Cardiac muscle cell (in vitro differentiated cells and primary cell): ENCODE results near the gene ZDHHC18. TPM values are rescaled to one million over a fixed set of nuclear protein-coding genes. Genes with fewer than 3 reads are reported as not detected.

Source experiments
- DNase-seq, 2 donors: peaks; one replicate each; pipeline versions ENCODE4 v3.0.0 to v3.0.0-alpha.2; 2010 to 2017; ENCODE audit warnings: low read depth in 1 of 2, low spot score in 1 of 2
- H3K27ac ChIP-seq: fragments of 200-600 bp; sonication (generic); 2 replicates; pipeline ENCODE4 v1.5.1; 2016
- H3K27me3 ChIP-seq: fragments of 200-600 bp; sonication (generic); 2 replicates; pipeline ENCODE4 v1.6.0; 2016; ENCODE audit warnings: control low read depth
- H3K36me3 ChIP-seq: fragments of 200-600 bp; sonication (generic); 2 replicates; pipeline ENCODE4 v1.5.1; 2016; ENCODE audit warnings: control low read depth
- H3K4me1 ChIP-seq: fragments of 200-600 bp; sonication (generic); 2 replicates; pipeline ENCODE4 v1.8.1; 2017; ENCODE audit warnings: low read depth, mild to moderate bottlenecking, mixed run types
- H3K4me3 ChIP-seq: fragments of 200-600 bp; sonication (generic); 2 replicates; pipeline ENCODE4 v1.5.1; 2016; ENCODE audit warnings: mild to moderate bottlenecking
- H3K9me3 ChIP-seq: fragments of 200-600 bp; sonication (generic); 2 replicates; pipeline ENCODE4 v1.5.1; 2017; ENCODE audit warnings: low read depth, mild to moderate bottlenecking, control low read depth
- polyA plus RNA-seq: library from polyadenylated mRNA; unstranded; fragments of >200 nt; fragmentation: Nextera tagmentation; extraction: Ambion mirVana; gene quantifications from 2 replicates; pipeline ENCODE4 v1.2.1, GENCODE V29; 2016
- total RNA-seq: library from RNA; depleted of rRNA; stranded (reverse); fragments of >200 nt; gene quantifications from 2 replicates; pipeline ENCODE4 v1.2.3, GENCODE V29; 2016
- TF ChIP-seq, protein P1 (sequence below): IDR thresholded peaks from 2 replicates; pipeline ENCODE4 v1.5.1; 2012; ENCODE audit warnings: low read depth, mild to moderate bottlenecking, low read length

Gene ZDHHC18
- total and polyA plus RNA-seq, 2 experiments from 2014 or later = 16.1 to 16.6 TPM

GRCh38 chr1:26789931-26790330, 36.6 kb upstream of the ZDHHC18 start:
- TF ChIP-seq, protein P1, sequence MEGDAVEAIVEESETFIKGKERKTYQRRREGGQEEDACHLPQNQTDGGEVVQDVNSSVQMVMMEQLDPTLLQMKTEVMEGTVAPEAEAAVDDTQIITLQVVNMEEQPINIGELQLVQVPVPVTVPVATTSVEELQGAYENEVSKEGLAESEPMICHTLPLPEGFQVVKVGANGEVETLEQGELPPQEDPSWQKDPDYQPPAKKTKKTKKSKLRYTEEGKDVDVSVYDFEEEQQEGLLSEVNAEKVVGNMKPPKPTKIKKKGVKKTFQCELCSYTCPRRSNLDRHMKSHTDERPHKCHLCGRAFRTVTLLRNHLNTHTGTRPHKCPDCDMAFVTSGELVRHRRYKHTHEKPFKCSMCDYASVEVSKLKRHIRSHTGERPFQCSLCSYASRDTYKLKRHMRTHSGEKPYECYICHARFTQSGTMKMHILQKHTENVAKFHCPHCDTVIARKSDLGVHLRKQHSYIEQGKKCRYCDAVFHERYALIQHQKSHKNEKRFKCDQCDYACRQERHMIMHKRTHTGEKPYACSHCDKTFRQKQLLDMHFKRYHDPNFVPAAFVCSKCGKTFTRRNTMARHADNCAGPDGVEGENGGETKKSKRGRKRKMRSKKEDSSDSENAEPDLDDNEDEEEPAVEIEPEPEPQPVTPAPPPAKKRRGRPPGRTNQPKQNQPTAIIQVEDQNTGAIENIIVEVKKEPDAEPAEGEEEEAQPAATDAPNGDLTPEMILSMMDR = no peak
- H3K36me3 ChIP-seq = no peaks in the 10 kb centered on the region
- no peaks in the 10 kb centered on the region for H3K9me3 ChIP-seq
- H3K4me3 ChIP-seq = no peak overlapping the region
- no peaks in the 10 kb centered on the region for H3K27me3 ChIP-seq
- no peak for DNase-seq
- peaks cover 18% of the 10 kb centered on the region for H3K4me1 ChIP-seq
- H3K27ac ChIP-seq = no peak overlapping the region

DNA sequence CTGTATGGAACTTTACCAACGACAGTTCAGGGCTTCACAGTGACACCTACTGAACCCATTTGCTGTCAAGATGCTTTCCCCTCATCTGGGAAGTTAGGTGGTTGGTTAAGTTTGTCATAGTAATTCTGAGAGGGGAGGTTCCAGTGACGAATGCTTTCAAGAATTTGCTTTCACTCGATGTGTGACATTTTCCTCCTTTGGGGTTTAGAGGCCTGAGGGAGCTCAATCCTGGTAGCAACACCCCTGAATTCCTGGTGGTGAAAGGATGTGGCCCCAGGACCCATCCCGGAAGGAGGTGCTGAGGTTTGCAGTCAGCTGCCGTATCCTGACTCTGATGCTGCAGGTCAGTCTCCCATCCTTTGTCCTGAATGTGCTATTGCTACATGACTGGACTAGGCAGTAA, 35.9 kb upstream of the ZDHHC18 start:
- no peaks in the 10 kb centered on the region for H3K9me3 ChIP-seq
- TF ChIP-seq, protein P1 = no peak

DNA sequence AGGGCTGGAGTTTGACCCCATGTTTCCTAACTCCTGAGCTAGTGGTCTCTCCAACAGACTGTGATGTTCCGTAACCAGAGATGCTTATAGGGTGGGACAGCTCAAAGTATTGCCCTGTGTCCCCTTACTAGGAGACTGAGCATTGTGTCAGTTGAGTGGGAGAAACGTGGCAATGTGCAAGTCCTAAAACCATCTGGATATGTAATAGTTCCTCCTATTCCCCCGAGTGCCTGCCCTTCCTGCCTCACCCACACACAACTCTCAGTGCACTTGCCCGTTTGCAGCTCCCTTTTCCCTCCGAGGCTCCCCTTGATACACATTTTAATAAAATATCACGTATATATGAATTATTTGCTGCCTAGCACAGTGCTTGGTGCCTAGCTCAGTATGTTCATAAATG, 35.3 kb upstream of the ZDHHC18 start:
- no peak overlapping the region for H3K27ac ChIP-seq
- H3K27me3 ChIP-seq = no peaks in the 10 kb centered on the region
- TF ChIP-seq, protein P1 = no peak
- H3K4me3 ChIP-seq = no peak overlapping the region
- H3K36me3 ChIP-seq = no peaks in the 10 kb centered on the region
- H3K9me3 ChIP-seq = no peaks in the 10 kb centered on the region
- DNase-seq = no peak
- peaks cover 13% of the 10 kb centered on the region for H3K4me1 ChIP-seq

More for the DNA sequence above, 35.9 kb upstream of the ZDHHC18 start:
- Histone ChIP-seq H3K4me3 (no peak overlapping the region), H3K27ac (no peak overlapping the region), H3K27me3 (no peaks in the 10 kb centered on the region), H3K36me3 (no peaks in the 10 kb centered on the region), H3K4me1 (peaks cover 18% of the 10 kb centered on the region)
- DNase-seq = no peak

GRCh38 chr1:26791626-26792025, 34.9 kb upstream of the ZDHHC18 start:
- Histone ChIP-seq H3K9me3 (no peaks in the 10 kb centered on the region), H3K27me3 (no peaks in the 10 kb centered on the region), H3K4me1 (peaks cover 8% of the 10 kb centered on the region), H3K4me3 (no peak overlapping the region), H3K27ac (no peak overlapping the region), H3K36me3 (no peaks in the 10 kb centered on the region)
- DNase-seq = no peak
- TF ChIP-seq, protein P1 = no peak

DNA sequence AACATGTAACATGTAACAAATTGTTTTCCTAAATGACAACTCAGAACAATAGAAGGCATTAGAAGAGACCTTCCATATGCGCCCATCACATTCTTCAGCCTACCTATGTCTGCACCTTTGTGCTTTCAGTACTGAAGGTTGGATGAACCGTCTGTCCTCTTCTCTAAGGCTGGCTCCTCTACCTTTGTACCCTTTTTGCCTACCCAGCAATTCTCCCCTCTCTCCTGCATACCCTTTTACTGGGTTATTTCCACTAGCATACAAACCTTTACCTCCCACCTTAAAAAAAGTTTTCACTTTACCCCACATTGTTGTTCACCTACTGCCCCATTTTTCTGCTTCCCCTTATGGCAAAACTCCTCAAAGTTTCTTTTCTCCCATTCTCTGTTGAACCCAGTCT, 33.6 kb upstream of the ZDHHC18 start:
- Histone ChIP-seq H3K27me3 (no peaks in the 10 kb centered on the region), H3K9me3 (no peaks in the 10 kb centered on the region), H3K27ac (no peak overlapping the region)

More for the DNA sequence above, 33.6 kb upstream of the ZDHHC18 start:
- DNase-seq = no peak
- TF ChIP-seq, protein P1 = no peak
- Histone ChIP-seq H3K4me1 (no peaks in the 10 kb centered on the region), H3K4me3 (no peak overlapping the region), H3K36me3 (peaks cover 2% of the 10 kb centered on the region)
